NCI-H146 treated with DMSO at 0.1 percent for 48 hours (cell line): ENCODE measurements around the gene IL21R.
"Not testable (repeated sequence)": the region's sequence is repeated elsewhere in the genome, so short reads cannot be mapped to it uniquely, and the experiment has no call there.

Source experiments
- DNase-seq: peaks from one replicate; lab custom pipeline; 2025; ENCODE audit not compliant: unreplicated experiment; lab: John Stamatoyannopoulos, UW

Gene IL21R

GRCh38 chr16:27400751-27401620 lies 988 bp upstream of the IL21R start:
- DNase-seq = no peak

GRCh38 chr16:27402569-27402963 lies 592 bp downstream of the IL21R start:
- DNase-seq = no peak

GRCh38 chr16:27402964-27403600 lies 1.1 kb downstream of the IL21R start:
- DNase-seq = no peak

- no peak for DNase-seq
Observed at GRCh38 chr16:27403601-27403992, 1.6 kb downstream of the IL21R start.

GRCh38 chr16:27404163-27404823 lies 2.3 kb downstream of the IL21R start:
- DNase-seq = no peak

GRCh38 chr16:27405546-27406451 lies 3.8 kb downstream of the IL21R start:
- no peak for DNase-seq

GRCh38 chr16:27406511-27407128 lies 4.6 kb downstream of the IL21R start:
- DNase-seq = no peak

GRCh38 chr16:27407133-27407532 lies 5.2 kb downstream of the IL21R start:
- no peak for DNase-seq

GRCh38 chr16:27408012-27408601 lies 6.1 kb downstream of the IL21R start:
- no peak for DNase-seq

GRCh38 chr16:27408602-27409031 lies 6.6 kb downstream of the IL21R start:
- DNase-seq = no peak

- DNase-seq = not testable (repeated sequence)
Observed at GRCh38 chr16:27409958-27410357, 8.0 kb downstream of the IL21R start.

- DNase-seq = no peak
Observed at GRCh38 chr16:27410761-27411160, 8.8 kb downstream of the IL21R start.

- no peak for DNase-seq
Observed at GRCh38 chr16:27413956-27414355, 12.0 kb downstream of the IL21R start.

GRCh38 chr16:27414788-27415431 lies 12.9 kb downstream of the IL21R start:
- no peak for DNase-seq

- no peak for DNase-seq
Observed at GRCh38 chr16:27417047-27417671, 15.2 kb downstream of the IL21R start.

GRCh38 chr16:27421961-27422740 lies 20.2 kb downstream of the IL21R start:
- DNase-seq = no peak

- DNase-seq = no peak
Observed at GRCh38 chr16:27424772-27425498, 23.0 kb downstream of the IL21R start.

- no peak for DNase-seq
Observed at GRCh38 chr16:27425961-27426360, 24.0 kb downstream of the IL21R start.
